ENCODE data around the gene ARL4A. TPM values are rescaled to one million over a fixed set of nuclear protein-coding genes. Genes with fewer than 3 reads are reported as not detected.

The ARL4A gene
- total and polyA plus RNA-seq, 2 of the 13 experiments (the other 11 are each of a cell fraction or from before 2014, with no cell fraction given): 10.8 to 25.6 TPM

GRCh38 chr7:12686891-12687717 lies at the start of gene ARL4A (continued):
- no peak for TF ChIP-seq PRPF4 (IDR thresholded peaks at IDR 0.05; ENCODE audit: low read depth, low read length, poor library complexity, severe bottlenecking)
- TF ChIP-seq MLLT10 (CRISPR knock-in tag; IDR thresholded peaks at IDR 0.05): no peak
- TF ChIP-seq MEIS2 (CRISPR knock-in tag; IDR thresholded peaks at IDR 0.05): 0 out of 2 replicates have a peak, but pooled peaks have one; percentile 37
- no peak for TF ChIP-seq KLF15 (CRISPR knock-in tag; IDR thresholded peaks at IDR 0.05; ENCODE audit: borderline replicate concordance)
- no peak for TF ChIP-seq MAZ (IDR thresholded peaks at IDR 0.05; ENCODE audit: borderline replicate concordance, low read depth, low read length)
- TF ChIP-seq MAZ (CRISPR knock-in tag; IDR thresholded peaks at IDR 0.05; ENCODE audit: low read depth): 0 out of 2 replicates have a peak, but pooled peaks have one; percentile 9
- TF ChIP-seq ZNF7 (CRISPR knock-in tag; IDR thresholded peaks at IDR 0.05): no peak
- TF ChIP-seq ZFP36 (IDR thresholded peaks at IDR 0.05; ENCODE audit: borderline replicate concordance, low read depth, low read length, partially characterized antibody): no peak
- TF ChIP-seq ZNF564 (CRISPR knock-in tag; IDR thresholded peaks at IDR 0.05): no peak
- TF ChIP-seq, protein P1, sequence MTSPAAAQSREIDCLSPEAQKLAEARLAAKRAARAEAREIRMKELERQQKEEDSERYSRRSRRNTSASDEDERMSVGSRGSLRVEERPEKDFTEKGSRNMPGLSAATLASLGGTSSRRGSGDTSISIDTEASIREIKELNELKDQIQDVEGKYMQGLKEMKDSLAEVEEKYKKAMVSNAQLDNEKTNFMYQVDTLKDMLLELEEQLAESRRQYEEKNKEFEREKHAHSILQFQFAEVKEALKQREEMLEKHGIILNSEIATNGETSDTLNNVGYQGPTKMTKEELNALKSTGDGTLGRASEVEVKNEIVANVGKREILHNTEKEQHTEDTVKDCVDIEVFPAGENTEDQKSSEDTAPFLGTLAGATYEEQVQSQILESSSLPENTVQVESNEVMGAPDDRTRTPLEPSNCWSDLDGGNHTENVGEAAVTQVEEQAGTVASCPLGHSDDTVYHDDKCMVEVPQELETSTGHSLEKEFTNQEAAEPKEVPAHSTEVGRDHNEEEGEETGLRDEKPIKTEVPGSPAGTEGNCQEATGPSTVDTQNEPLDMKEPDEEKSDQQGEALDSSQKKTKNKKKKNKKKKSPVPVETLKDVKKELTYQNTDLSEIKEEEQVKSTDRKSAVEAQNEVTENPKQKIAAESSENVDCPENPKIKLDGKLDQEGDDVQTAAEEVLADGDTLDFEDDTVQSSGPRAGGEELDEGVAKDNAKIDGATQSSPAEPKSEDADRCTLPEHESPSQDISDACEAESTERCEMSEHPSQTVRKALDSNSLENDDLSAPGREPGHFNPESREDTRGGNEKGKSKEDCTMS (CRISPR knock-in tag; conservative IDR thresholded peaks at IDR 0.05): no peak
- no peak for TF ChIP-seq ZFP62 (CRISPR knock-in tag; IDR thresholded peaks at IDR 0.05)
- TF ChIP-seq ZNF800 (CRISPR knock-in tag; IDR thresholded peaks at IDR 0.05): no peak
- no peak for TF ChIP-seq RFXAP (CRISPR knock-in tag; IDR thresholded peaks at IDR 0.05; ENCODE audit: borderline replicate concordance)
- TF ChIP-seq RAD51 (IDR thresholded peaks at IDR 0.05; ENCODE audit: borderline replicate concordance): no peak
- no peak for TF ChIP-seq ZNF513 (CRISPR knock-in tag; conservative IDR thresholded peaks at IDR 0.05)
- TF ChIP-seq ZNF790 (CRISPR knock-in tag; IDR thresholded peaks at IDR 0.05; ENCODE audit: borderline replicate concordance): no peak
- no peak; the same call in 1 of the 2 replicates for TF ChIP-seq DDIT3 (CRISPR knock-in tag; IDR thresholded peaks at IDR 0.05)
- no peak; the same call in 1 of the 2 replicates for TF ChIP-seq NKX3-1 (CRISPR knock-in tag; IDR thresholded peaks at IDR 0.05)
- no peak; the same call in 1 of the 2 replicates for TF ChIP-seq ZNF414 (CRISPR knock-in tag; IDR thresholded peaks at IDR 0.05)

Data from HepG2 (cell line).